Stimulated activated CD4-positive, alpha-beta T cell treated with anti-CD3 and anti-CD28 coated beads, Interleukin-1b, Interleukin-23, amount 100 ng/mL, for 48 hours (primary cell): ENCODE data around the gene AIRE.
"Not testable (repeated sequence)": the region's sequence is repeated elsewhere in the genome, so short reads cannot be mapped to it uniquely, and the experiment has no call there.

Source experiments
- DNase-seq: peaks from one replicate; pipeline ENCODE4 v3.0.0-alpha.2; 2020

The AIRE gene

GRCh38 chr21:44338971-44339910 is 53.6 kb downstream of the AIRE start, which contains the start of gene CFAP410:
Gene CFAP410 (minus strand): TSS chr21:44339390. CDS start chr21:44339194, 196 bp downstream.
- peak; percentile 96 for DNase-seq

- DNase-seq = not testable (repeated sequence)
These were observed 56.2 kb downstream of the AIRE start for GRCh38 chr21:44341726-44342458.

- DNase-seq = not testable (repeated sequence)
These were observed 57.3 kb downstream of the AIRE start for GRCh38 chr21:44342981-44343380.

GRCh38 chr21:44344541-44345183 is 59.0 kb downstream of the AIRE start:
- DNase-seq = no peak

- DNase-seq = no peak
These were observed 59.8 kb downstream of the AIRE start for GRCh38 chr21:44345495-44345894.

- DNase-seq = no peak
These were observed 62.3 kb downstream of the AIRE start for GRCh38 chr21:44347911-44348451.
